CD4-positive, alpha-beta T cell (primary cell): ENCODE data around the gene PLAAT1. TPM values are rescaled to one million over a fixed set of nuclear protein-coding genes. Genes with fewer than 3 reads are reported as not detected.

Experiments
- ATAC-seq: fragments of 200-7000 bp; cut with Tn5 transposase; one replicate; pipeline ENCODE4 v1.10.0; 2022; ENCODE audit warnings: mild to moderate bottlenecking; ENCODE audit not compliant: poor library complexity
- CTCF ChIA-PET: fragments of 350-600 bp; sonication (Branson Sonifier 250); formaldehyde crosslinking; loops from one replicate; lab custom pipeline; 2021; ENCODE audit warnings: antibody characterized with exemption, inconsistent platforms; lab: Charles Lee
- POLR2A ChIA-PET: fragments of 350-600 bp; sonication (Branson Sonifier 250); formaldehyde crosslinking; loops from one replicate; lab custom pipeline; 2021; ENCODE audit warnings: antibody characterized with exemption, inconsistent platforms; lab: Charles Lee
- DNase-seq, 14 experiments: peaks; one replicate each; pipeline ENCODE4 v3.0.0-alpha.2; 2013 to 2020; ENCODE audit warnings: mixed read lengths in 2 of 14
- H3K27ac ChIP-seq, 2 donors: one replicate each; pipeline versions ENCODE4 v1.5.1 to v1.7.0; 2013; ENCODE audit warnings: low read length in 2 of 2, low read depth in 1 of 2, mild to moderate bottlenecking in 1 of 2
- H3K27me3 ChIP-seq, 2 experiments: 1 replicate in 1 of 2; 2 replicates in 1 of 2; pipeline versions ENCODE4 v1.6.1 to v1.7.0; 2013; ENCODE audit warnings: low read length in 2 of 2, control low read depth in 1 of 2, mild to moderate bottlenecking in 1 of 2, moderate library complexity in 1 of 2; ENCODE audit not compliant: insufficient read depth in 2 of 2, control insufficient read depth in 1 of 2
- H3K36me3 ChIP-seq: one replicate; pipeline ENCODE4 v1.6.1; 2013; ENCODE audit warnings: low read length, control low read depth; ENCODE audit not compliant: insufficient read depth
- H3K4me1 ChIP-seq: one replicate; pipeline ENCODE4 v1.6.1; 2013; ENCODE audit warnings: low read length, control low read depth; ENCODE audit not compliant: insufficient read depth
- H3K4me3 ChIP-seq: one replicate; pipeline ENCODE4 v1.5.1; 2013; ENCODE audit warnings: mild to moderate bottlenecking, low read length, moderate library complexity
- H3K9me3 ChIP-seq, 2 experiments: 1 replicate in 1 of 2; 2 replicates in 1 of 2; pipeline versions ENCODE4 v1.6.1 to v1.7.0; 2013; ENCODE audit warnings: low read length in 2 of 2, mild to moderate bottlenecking in 2 of 2, control low read depth in 1 of 2, moderate library complexity in 1 of 2; ENCODE audit not compliant: control insufficient read depth in 1 of 2, insufficient read depth in 1 of 2
- H3K27ac Mint-ChIP-seq: one replicate; pipeline ENCODE4 v1.8.0; 2020; ENCODE audit warnings: mixed read lengths
- H3K27me3 Mint-ChIP-seq: one replicate; pipeline ENCODE4 v1.8.0; 2021; ENCODE audit warnings: mixed read lengths
- H3K36me3 Mint-ChIP-seq: one replicate; pipeline ENCODE4 v1.8.0; 2021; ENCODE audit warnings: low read depth, mixed read lengths
- H3K4me1 Mint-ChIP-seq: one replicate; pipeline ENCODE4 v1.8.0; 2021; ENCODE audit warnings: low read depth, mixed read lengths
- H3K4me3 Mint-ChIP-seq: one replicate; pipeline ENCODE4 v1.8.0; 2020; ENCODE audit warnings: mild to moderate bottlenecking, mixed read lengths
- H3K9me3 Mint-ChIP-seq: one replicate; pipeline ENCODE4 v1.8.0; 2020; ENCODE audit warnings: mixed read lengths
- intact Hi-C, 2 experiments: fragments of 100-400 bp; cut with DNase I in 1 of 2; cut with micrococcal nuclease in 1 of 2; formaldehyde crosslinking; loops; one replicate each; pipeline versions ENCODE4 v1.15.1 to v1.9.0; 2023 to 2025; cut with DNase I, micrococcal nuclease
- total RNA-seq, 174 experiments: library from RNA in 2 of 174; stranded (reverse) in 2 of 174; gene quantifications; one replicate each; pipeline ENCODE4 v1.2.3 and lab custom pipeline; 2021 to 2026
- TF ChIP-seq, protein P1 (sequence below): fragments of 200-600 bp; IDR thresholded peaks from one replicate; pipeline ENCODE4 v1.8.0; 2022; ENCODE audit warnings: antibody characterized with exemption, mild to moderate bottlenecking

The PLAAT1 gene
- total RNA-seq, 2 experiments from 2014 or later = not detected

DNA sequence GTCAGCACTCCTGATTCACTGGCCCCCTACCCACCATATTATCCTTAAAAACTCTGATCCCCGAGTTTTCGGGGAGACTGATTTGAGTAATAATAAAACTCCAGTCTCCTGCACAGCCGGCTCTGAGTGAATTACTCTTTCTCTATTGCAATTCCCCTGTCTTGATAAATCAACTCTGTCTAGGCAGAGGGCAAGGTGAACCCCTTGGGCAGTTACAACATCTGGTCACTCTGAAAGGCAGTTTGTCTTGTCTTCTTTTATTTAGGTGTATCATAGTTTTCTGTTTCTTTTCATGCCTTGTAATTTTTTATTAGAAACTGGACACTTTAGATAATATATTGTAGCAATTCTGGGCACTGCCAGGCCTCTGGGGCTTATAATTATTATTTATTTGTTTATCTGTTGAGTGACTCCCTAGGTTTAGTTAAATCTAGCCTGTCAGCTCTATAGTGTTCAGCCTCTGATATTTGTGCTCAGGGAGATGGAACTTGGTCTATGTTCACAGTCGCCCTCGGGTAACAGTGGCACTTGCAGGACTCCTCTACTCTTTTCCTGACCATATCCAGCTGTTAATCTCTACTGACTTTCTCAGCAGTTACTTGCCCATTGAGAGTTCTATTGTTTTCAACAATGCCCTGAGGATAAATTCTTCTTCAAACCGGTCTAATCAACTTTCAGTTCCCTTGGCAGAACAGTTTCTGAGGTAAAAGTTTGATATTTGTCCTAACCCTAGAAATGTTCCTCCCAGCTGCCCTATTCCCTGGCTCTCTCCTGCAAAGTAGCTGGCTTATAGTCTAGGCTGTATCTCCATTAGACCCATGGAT lies 15.5 kb upstream of the PLAAT1 start:
- peaks cover 0 to 5% of the 10 kb centered on the region in 2 experiments for H3K9me3 ChIP-seq
- H3K9me3 Mint-ChIP-seq = no peaks in the 10 kb centered on the region
- no peaks in the 10 kb centered on the region for H3K36me3 ChIP-seq
- H3K36me3 Mint-ChIP-seq = no peaks in the 10 kb centered on the region
- no peak overlapping the region for H3K27ac ChIP-seq
- DNase-seq = no peak
- TF ChIP-seq, protein P1, sequence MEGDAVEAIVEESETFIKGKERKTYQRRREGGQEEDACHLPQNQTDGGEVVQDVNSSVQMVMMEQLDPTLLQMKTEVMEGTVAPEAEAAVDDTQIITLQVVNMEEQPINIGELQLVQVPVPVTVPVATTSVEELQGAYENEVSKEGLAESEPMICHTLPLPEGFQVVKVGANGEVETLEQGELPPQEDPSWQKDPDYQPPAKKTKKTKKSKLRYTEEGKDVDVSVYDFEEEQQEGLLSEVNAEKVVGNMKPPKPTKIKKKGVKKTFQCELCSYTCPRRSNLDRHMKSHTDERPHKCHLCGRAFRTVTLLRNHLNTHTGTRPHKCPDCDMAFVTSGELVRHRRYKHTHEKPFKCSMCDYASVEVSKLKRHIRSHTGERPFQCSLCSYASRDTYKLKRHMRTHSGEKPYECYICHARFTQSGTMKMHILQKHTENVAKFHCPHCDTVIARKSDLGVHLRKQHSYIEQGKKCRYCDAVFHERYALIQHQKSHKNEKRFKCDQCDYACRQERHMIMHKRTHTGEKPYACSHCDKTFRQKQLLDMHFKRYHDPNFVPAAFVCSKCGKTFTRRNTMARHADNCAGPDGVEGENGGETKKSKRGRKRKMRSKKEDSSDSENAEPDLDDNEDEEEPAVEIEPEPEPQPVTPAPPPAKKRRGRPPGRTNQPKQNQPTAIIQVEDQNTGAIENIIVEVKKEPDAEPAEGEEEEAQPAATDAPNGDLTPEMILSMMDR = no peak
- intact Hi-C loops = no loop called here
- peaks cover 18% of the 10 kb centered on the region for H3K27me3 Mint-ChIP-seq
- no peak overlapping the region for H3K4me3 Mint-ChIP-seq
- H3K27me3 ChIP-seq = no peaks in the 10 kb centered on the region
- H3K27ac Mint-ChIP-seq = no peak overlapping the region
- H3K4me1 Mint-ChIP-seq = no peaks in the 10 kb centered on the region
- ATAC-seq = no peak
- no peak overlapping the region for H3K4me3 ChIP-seq
- ChIA-PET CTCF (no interaction called here), POLR2A (no interaction called here)
- H3K4me1 ChIP-seq = no peaks in the 10 kb centered on the region

DNA sequence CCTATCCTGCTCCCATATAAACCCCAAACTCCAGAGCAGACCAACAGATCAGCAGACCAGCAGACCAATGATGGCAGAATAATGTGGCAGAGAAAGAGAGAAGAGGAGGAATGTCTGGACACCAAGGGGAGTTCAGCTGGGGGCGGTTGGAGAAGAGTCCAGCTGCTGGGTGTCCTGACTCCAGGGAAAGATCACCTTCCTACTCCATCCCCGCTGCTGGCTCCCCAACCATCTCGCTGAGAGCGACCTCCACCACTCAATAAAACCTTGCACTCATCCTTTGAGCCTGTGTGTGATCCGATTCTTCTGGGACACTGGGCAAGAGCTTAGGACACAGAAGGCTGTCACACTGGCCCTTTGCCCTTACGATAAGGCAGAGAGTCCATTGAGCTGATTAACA lies 12.8 kb upstream of the PLAAT1 start:
- Mint-ChIP-seq H3K27me3 (peaks cover 18% of the 10 kb centered on the region), H3K27ac (no peak overlapping the region), H3K36me3 (no peaks in the 10 kb centered on the region), H3K9me3 (no peaks in the 10 kb centered on the region), H3K4me1 (no peaks in the 10 kb centered on the region), H3K4me3 (no peak overlapping the region)
- TF ChIP-seq, protein P1 = no peak
- intact Hi-C loops = no loop called here
- H3K27ac ChIP-seq = no peak overlapping the region
- ATAC-seq (no peak), DNase-seq (no peak)
- ChIA-PET CTCF (no interaction called here), POLR2A (interaction anchor here (1.0 kb wide), 1 partner anchor 9 kb away, joined by 3 read pairs; no protein-coding TSS in a partner anchor)
- no peaks in the 10 kb centered on the region for H3K4me1 ChIP-seq
- H3K36me3 ChIP-seq = no peaks in the 10 kb centered on the region
- H3K4me3 ChIP-seq = no peak overlapping the region
- H3K9me3 ChIP-seq = peaks cover 0 to 5% of the 10 kb centered on the region in 2 experiments
- no peaks in the 10 kb centered on the region for H3K27me3 ChIP-seq

DNA sequence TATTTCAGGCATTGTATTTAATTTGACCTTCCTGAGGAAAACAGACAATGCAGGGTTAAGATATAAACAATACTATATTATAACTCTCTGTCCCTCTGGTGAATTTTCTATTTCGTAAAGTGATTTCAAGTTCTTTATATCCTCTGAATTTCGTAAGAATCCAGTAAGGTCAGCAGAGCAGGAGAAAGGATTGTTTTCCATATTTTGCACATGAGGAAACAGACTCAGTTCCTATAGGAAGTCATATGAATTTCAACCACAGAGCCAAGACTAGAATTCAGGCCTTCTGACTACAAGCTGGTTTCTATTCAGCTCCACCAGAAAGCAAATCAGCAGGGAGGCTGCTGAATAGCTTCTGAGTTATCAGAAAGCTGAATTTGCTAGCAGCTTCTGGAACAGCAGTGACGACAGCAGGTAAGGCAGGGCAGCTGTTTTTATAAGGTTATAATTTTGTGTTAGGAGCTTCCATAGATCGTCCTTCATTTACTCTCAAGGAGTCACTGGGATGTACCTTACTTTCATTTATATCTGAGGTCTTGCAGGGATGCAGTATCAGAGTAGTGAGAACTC lies 11.1 kb upstream of the PLAAT1 start:
- Histone ChIP-seq H3K27me3 (no peaks in the 10 kb centered on the region), H3K4me3 (no peak overlapping the region), H3K27ac (no peak overlapping the region), H3K4me1 (no peaks in the 10 kb centered on the region), H3K9me3 (peaks cover 0 to 5% of the 10 kb centered on the region in 2 experiments), H3K36me3 (no peaks in the 10 kb centered on the region)
- ChIA-PET CTCF (no interaction called here), POLR2A (no interaction called here)
- ATAC-seq = no peak
- no peak for DNase-seq
- intact Hi-C loops = no loop called here
- peaks cover 18% of the 10 kb centered on the region for H3K27me3 Mint-ChIP-seq
- no peaks in the 10 kb centered on the region for H3K4me1 Mint-ChIP-seq
- no peaks in the 10 kb centered on the region for H3K36me3 Mint-ChIP-seq
- TF ChIP-seq, protein P1 = no peak
- H3K9me3 Mint-ChIP-seq = no peaks in the 10 kb centered on the region
- no peak overlapping the region for H3K27ac Mint-ChIP-seq
- no peak overlapping the region for H3K4me3 Mint-ChIP-seq
